Liver (tissue), 9 donors: ENCODE data around the gene PARP3. TPM values are rescaled to one million over a fixed set of nuclear protein-coding genes. Genes with fewer than 3 reads are reported as not detected.

Experiments used
- DNase-seq: peaks from one replicate; pipeline ENCODE4 v3.0.0-alpha.2; 2017; ENCODE audit warnings: low spot score
- H3K27ac ChIP-seq, 2 donors: one replicate each; pipeline ENCODE4 v1.7.0; 2013; ENCODE audit warnings: inconsistent platforms in 2 of 2, low read length in 2 of 2, control low read depth in 1 of 2, low read depth in 1 of 2, mild to moderate bottlenecking in 1 of 2
- H3K27me3 ChIP-seq, 4 donors: one replicate each; pipeline versions ENCODE4 v1.6.1 to v1.7.0; 2013; ENCODE audit warnings: low read length in 3 of 4, inconsistent platforms in 1 of 4, mild to moderate bottlenecking in 1 of 4, moderate library complexity in 1 of 4; ENCODE audit not compliant: control insufficient read depth in 4 of 4, insufficient read depth in 4 of 4
- H3K36me3 ChIP-seq, 4 donors: one replicate each; pipeline versions ENCODE4 v1.6.1 to v1.7.0; 2013; ENCODE audit warnings: low read length in 3 of 4, mild to moderate bottlenecking in 3 of 4, low read depth in 1 of 4, moderate library complexity in 1 of 4; ENCODE audit not compliant: control insufficient read depth in 4 of 4, insufficient read depth in 3 of 4
- H3K4me1 ChIP-seq, 4 donors: one replicate each; pipeline versions ENCODE4 v1.6.1 to v1.7.0; 2013; ENCODE audit warnings: low read length in 3 of 4, mild to moderate bottlenecking in 3 of 4, moderate library complexity in 1 of 4; ENCODE audit not compliant: control insufficient read depth in 4 of 4, insufficient read depth in 4 of 4
- H3K4me3 ChIP-seq, 3 donors: one replicate each; pipeline versions ENCODE4 v1.6.1 to v1.7.0; 2013; ENCODE audit warnings: low read length in 3 of 3, control low read depth in 1 of 3, low read depth in 1 of 3, mild to moderate bottlenecking in 1 of 3
- H3K9ac ChIP-seq, 2 donors: one replicate each; pipeline ENCODE4 v1.7.0; 2013; ENCODE audit warnings: low read length in 2 of 2, mild to moderate bottlenecking in 2 of 2, moderate library complexity in 2 of 2, control low read depth in 1 of 2, low read depth in 1 of 2
- H3K9me3 ChIP-seq, 4 donors: one replicate each; pipeline versions ENCODE4 v1.6.1 to v1.7.0; 2013; ENCODE audit warnings: low read length in 3 of 4; ENCODE audit not compliant: control insufficient read depth in 4 of 4
- EGR1 ChIP-seq, 2 donors: IDR thresholded peaks; 2 replicates each; pipeline ENCODE4 v1.6.1; 2016 to 2018; ENCODE audit warnings: antibody characterized with exemption in 2 of 2, low read depth in 2 of 2
- FOXA1 ChIP-seq: IDR thresholded peaks from 2 replicates; pipeline ENCODE4 v1.6.1; 2016; ENCODE audit warnings: antibody characterized with exemption
- FOXA2 ChIP-seq: IDR thresholded peaks from 2 replicates; pipeline ENCODE4 v1.6.1; 2016; ENCODE audit warnings: antibody characterized with exemption
- GABPA ChIP-seq, 2 donors: IDR thresholded peaks in 1 of 2; conservative IDR thresholded peaks in 1 of 2; 2 replicates each; pipeline ENCODE4 v1.6.1; 2016; ENCODE audit warnings: antibody characterized with exemption in 2 of 2, mild to moderate bottlenecking in 1 of 2, moderate library complexity in 1 of 2
- HNF4A ChIP-seq, 2 donors: conservative IDR thresholded peaks; 2 replicates each; pipeline ENCODE4 v1.6.1; 2016; ENCODE audit warnings: antibody characterized with exemption in 2 of 2, mild to moderate bottlenecking in 2 of 2
- HNF4G ChIP-seq: IDR thresholded peaks from 2 replicates; pipeline ENCODE4 v1.6.1; 2016; ENCODE audit warnings: antibody characterized with exemption
- JUND ChIP-seq, 2 donors: IDR thresholded peaks; 2 replicates each; pipeline ENCODE4 v1.6.1; 2016; ENCODE audit warnings: antibody characterized with exemption in 2 of 2
- NR2F2 ChIP-seq: IDR thresholded peaks from 2 replicates; pipeline ENCODE4 v1.6.1; 2016; ENCODE audit warnings: antibody characterized with exemption
- RAD21 ChIP-seq, 2 donors: IDR thresholded peaks; 2 replicates each; pipeline ENCODE4 v1.6.1; 2016; ENCODE audit warnings: antibody characterized with exemption in 2 of 2, mild to moderate bottlenecking in 2 of 2
- RXRA ChIP-seq, 2 donors: IDR thresholded peaks; 2 replicates each; pipeline ENCODE4 v1.6.1; 2017 to 2018; ENCODE audit warnings: antibody characterized with exemption in 2 of 2, mild to moderate bottlenecking in 1 of 2
- SP1 ChIP-seq: IDR thresholded peaks from 2 replicates; pipeline ENCODE4 v1.6.1; 2018; ENCODE audit warnings: antibody characterized with exemption, mild to moderate bottlenecking
- TAF1 ChIP-seq: conservative IDR thresholded peaks from 2 replicates; pipeline ENCODE4 v1.6.1; 2016; ENCODE audit warnings: antibody characterized with exemption, mild to moderate bottlenecking
- YY1 ChIP-seq: IDR thresholded peaks from 2 replicates; pipeline ENCODE4 v1.6.1; 2016; ENCODE audit warnings: antibody characterized with exemption, mild to moderate bottlenecking
- WGBS: extraction: QIAGEN DNeasy Blood & Tissue Kit; methylation state at CpG from one replicate; pipeline ENCODE4 v1.1.7; 2013; 5-methylcytosine and 5-hydroxymethylcytosine counted together
- polyA plus RNA-seq, 2 donors: library from polyadenylated mRNA; stranded (reverse) in 1 of 2; unstranded in 1 of 2; fragments of 200-250 nt in 1 of 2; fragments of >200 nt in 1 of 2; fragmentation: Nextera tagmentation in 1 of 2; extraction: Ambion mirVana in 1 of 2; gene quantifications; one replicate each; pipeline versions ENCODE4 v1.2.1 to v1.2.3, GENCODE V29; 2013 to 2015
- total RNA-seq, 2 donors: library from RNA; depleted of rRNA; stranded (reverse); fragments of >200 nt; gene quantifications; one replicate each; pipeline ENCODE4 v1.2.3, GENCODE V29; 2014
- TF ChIP-seq, protein P1 (sequence below): fragments of 150-350 bp; IDR thresholded peaks from 2 replicates; pipeline ENCODE4 v1.5.1; 2017; ENCODE audit warnings: improper control_type of control experiment, low read depth, low read length; ENCODE audit not compliant: missing input control
- TF ChIP-seq, protein P2 (sequence below): IDR thresholded peaks from 2 replicates; pipeline ENCODE4 v1.6.1; 2016; ENCODE audit warnings: antibody characterized with exemption
- TF ChIP-seq, protein P3 (sequence below): IDR thresholded peaks from 2 replicates; pipeline ENCODE4 v1.6.1; 2016; ENCODE audit warnings: antibody characterized with exemption
- TF ChIP-seq, protein P4 (sequence below): IDR thresholded peaks from 2 replicates; pipeline ENCODE4 v1.6.1; 2016; ENCODE audit warnings: antibody characterized with exemption, mild to moderate bottlenecking
- TF ChIP-seq, protein P5 (sequence below): IDR thresholded peaks from 2 replicates; pipeline ENCODE4 v1.6.1; 2016; ENCODE audit warnings: antibody characterized with exemption
- donor health status: healthy.
- donor health status: healthy.
- donor health status: healthy.
- donor health status: healthy.
- donor health status: healthy.

PARP3 gene
- total and polyA plus RNA-seq, 4 donors = 1.5 to 21.4 (median 12.7) TPM

DNA sequence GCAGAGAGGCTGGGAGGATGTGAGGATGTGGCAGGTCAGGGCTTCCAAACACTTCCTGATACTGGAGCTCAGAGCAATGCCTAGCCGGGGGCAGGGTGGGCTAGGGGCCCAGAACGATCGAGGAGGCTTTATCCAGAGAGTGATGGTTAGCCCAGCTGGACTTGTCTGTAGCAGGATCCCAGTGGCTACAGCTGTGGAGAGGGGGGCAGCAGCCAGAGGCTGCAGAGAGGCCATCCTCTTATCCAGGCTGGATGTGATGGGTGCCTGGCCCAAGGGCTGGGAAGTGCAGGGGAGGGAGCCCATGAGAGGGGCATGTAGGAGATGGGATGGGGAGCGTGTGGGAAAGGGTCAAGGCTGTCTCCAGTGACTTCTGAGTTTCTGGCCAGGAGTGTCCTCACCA lies 4.6 kb downstream of the PARP3 start:
- Histone ChIP-seq H3K9ac (no peak overlapping the region), H3K36me3 (peaks cover 0 to 30% (median 18%) of the 10 kb centered on the region in 4 donors), H3K4me1 (peaks cover 5 to 15% (median 9%) of the 10 kb centered on the region in 4 donors), H3K27ac (no peak overlapping the region), H3K9me3 (no peaks in the 10 kb centered on the region), H3K27me3 (no peaks in the 10 kb centered on the region), H3K4me3 (no peak overlapping the region)
- TF ChIP-seq, protein P1, sequence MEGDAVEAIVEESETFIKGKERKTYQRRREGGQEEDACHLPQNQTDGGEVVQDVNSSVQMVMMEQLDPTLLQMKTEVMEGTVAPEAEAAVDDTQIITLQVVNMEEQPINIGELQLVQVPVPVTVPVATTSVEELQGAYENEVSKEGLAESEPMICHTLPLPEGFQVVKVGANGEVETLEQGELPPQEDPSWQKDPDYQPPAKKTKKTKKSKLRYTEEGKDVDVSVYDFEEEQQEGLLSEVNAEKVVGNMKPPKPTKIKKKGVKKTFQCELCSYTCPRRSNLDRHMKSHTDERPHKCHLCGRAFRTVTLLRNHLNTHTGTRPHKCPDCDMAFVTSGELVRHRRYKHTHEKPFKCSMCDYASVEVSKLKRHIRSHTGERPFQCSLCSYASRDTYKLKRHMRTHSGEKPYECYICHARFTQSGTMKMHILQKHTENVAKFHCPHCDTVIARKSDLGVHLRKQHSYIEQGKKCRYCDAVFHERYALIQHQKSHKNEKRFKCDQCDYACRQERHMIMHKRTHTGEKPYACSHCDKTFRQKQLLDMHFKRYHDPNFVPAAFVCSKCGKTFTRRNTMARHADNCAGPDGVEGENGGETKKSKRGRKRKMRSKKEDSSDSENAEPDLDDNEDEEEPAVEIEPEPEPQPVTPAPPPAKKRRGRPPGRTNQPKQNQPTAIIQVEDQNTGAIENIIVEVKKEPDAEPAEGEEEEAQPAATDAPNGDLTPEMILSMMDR = no peak
- TF ChIP-seq RXRA (IDR thresholded peaks at IDR 0.05) (no peak), EGR1 (IDR thresholded peaks at IDR 0.05; ENCODE audit: low read depth in 2 of 2) (no peak), SP1 (no peak), RAD21 (IDR thresholded peaks at IDR 0.05) (no peak), YY1 (no peak)
- WGBS = 89% methylated on average over 4 of the region's 4 CpGs
- no peak for DNase-seq

DNA sequence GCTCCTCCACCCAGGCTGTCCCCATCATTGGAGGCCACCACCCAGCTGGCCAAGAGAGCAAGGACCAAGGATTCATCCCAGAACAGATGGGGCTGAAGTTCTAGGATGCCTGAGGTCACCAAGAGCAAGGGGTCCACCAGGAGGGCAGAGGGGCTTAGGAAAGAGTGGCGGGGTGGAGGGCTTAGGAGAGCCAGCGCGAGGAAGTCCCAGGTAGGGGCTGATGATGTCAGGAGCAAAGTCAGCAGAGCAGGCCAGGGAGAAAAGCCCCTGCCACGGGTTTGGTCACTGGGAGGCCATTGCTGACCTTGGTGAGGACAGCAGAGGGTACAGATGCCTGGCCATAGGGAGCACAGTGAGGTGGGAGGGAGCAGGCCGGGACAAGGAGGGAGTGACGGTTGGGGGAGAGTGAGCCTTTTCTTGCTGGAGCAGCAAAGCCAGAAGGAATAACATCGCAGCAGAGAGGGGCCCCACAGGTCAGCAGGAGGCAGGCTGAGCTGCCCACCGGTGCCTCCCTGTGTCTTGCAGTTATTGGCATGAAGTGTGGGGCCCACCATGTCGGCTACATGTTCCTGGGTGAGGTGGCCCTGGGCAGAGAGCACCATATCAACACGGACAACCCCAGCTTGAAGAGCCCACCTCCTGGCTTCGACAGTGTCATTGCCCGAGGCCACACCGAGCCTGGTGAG lies 5.2 kb downstream of the PARP3 start:
- Histone ChIP-seq H3K4me1 (peaks cover 5 to 11% (median 8%) of the 10 kb centered on the region in 4 donors), H3K4me3 (no peak overlapping the region), H3K9me3 (no peaks in the 10 kb centered on the region), H3K27ac (no peak overlapping the region), H3K9ac (no peak overlapping the region), H3K36me3 (peaks cover 0 to 30% (median 18%) of the 10 kb centered on the region in 4 donors), H3K27me3 (no peaks in the 10 kb centered on the region)
- 86% methylated on average over 13 of the region's 13 CpGs for WGBS
- no peak for DNase-seq
- TF ChIP-seq RAD21 (IDR thresholded peaks at IDR 0.05) (no peak), GABPA (IDR thresholded peaks at IDR 0.05 in 1 of 2, conservative IDR thresholded peaks at IDR 0.05 in 1 of 2) (no peak), HNF4G (no peak), SP1 (no peak), YY1 (no peak), HNF4A (conservative IDR thresholded peaks at IDR 0.05) (no peak), JUND (IDR thresholded peaks at IDR 0.05) (no peak), RXRA (IDR thresholded peaks at IDR 0.05) (no peak), FOXA1 (no peak), TAF1 (no peak), EGR1 (IDR thresholded peaks at IDR 0.05; ENCODE audit: low read depth in 2 of 2) (no peak), NR2F2 (no peak), FOXA2 (no peak)
- TF ChIP-seq, protein P2, sequence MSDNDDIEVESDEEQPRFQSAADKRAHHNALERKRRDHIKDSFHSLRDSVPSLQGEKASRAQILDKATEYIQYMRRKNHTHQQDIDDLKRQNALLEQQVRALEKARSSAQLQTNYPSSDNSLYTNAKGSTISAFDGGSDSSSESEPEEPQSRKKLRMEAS = no peak
- TF ChIP-seq, protein P3, sequence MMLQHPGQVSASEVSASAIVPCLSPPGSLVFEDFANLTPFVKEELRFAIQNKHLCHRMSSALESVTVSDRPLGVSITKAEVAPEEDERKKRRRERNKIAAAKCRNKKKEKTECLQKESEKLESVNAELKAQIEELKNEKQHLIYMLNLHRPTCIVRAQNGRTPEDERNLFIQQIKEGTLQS = no peak
- TF ChIP-seq, protein P4, sequence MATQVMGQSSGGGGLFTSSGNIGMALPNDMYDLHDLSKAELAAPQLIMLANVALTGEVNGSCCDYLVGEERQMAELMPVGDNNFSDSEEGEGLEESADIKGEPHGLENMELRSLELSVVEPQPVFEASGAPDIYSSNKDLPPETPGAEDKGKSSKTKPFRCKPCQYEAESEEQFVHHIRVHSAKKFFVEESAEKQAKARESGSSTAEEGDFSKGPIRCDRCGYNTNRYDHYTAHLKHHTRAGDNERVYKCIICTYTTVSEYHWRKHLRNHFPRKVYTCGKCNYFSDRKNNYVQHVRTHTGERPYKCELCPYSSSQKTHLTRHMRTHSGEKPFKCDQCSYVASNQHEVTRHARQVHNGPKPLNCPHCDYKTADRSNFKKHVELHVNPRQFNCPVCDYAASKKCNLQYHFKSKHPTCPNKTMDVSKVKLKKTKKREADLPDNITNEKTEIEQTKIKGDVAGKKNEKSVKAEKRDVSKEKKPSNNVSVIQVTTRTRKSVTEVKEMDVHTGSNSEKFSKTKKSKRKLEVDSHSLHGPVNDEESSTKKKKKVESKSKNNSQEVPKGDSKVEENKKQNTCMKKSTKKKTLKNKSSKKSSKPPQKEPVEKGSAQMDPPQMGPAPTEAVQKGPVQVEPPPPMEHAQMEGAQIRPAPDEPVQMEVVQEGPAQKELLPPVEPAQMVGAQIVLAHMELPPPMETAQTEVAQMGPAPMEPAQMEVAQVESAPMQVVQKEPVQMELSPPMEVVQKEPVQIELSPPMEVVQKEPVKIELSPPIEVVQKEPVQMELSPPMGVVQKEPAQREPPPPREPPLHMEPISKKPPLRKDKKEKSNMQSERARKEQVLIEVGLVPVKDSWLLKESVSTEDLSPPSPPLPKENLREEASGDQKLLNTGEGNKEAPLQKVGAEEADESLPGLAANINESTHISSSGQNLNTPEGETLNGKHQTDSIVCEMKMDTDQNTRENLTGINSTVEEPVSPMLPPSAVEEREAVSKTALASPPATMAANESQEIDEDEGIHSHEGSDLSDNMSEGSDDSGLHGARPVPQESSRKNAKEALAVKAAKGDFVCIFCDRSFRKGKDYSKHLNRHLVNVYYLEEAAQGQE = no peak
- TF ChIP-seq, protein P5, sequence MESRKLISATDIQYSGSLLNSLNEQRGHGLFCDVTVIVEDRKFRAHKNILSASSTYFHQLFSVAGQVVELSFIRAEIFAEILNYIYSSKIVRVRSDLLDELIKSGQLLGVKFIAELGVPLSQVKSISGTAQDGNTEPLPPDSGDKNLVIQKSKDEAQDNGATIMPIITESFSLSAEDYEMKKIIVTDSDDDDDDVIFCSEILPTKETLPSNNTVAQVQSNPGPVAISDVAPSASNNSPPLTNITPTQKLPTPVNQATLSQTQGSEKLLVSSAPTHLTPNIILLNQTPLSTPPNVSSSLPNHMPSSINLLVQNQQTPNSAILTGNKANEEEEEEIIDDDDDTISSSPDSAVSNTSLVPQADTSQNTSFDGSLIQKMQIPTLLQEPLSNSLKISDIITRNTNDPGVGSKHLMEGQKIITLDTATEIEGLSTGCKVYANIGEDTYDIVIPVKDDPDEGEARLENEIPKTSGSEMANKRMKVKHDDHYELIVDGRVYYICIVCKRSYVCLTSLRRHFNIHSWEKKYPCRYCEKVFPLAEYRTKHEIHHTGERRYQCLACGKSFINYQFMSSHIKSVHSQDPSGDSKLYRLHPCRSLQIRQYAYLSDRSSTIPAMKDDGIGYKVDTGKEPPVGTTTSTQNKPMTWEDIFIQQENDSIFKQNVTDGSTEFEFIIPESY = no peak
- TF ChIP-seq, protein P1 = no peak
